ENCODE results near the gene HCN3. TPM values are rescaled to one million over a fixed set of nuclear protein-coding genes. Genes with fewer than 3 reads are reported as not detected.
"Not testable (repeated sequence)": the region's sequence is repeated elsewhere in the genome, so short reads cannot be mapped to it uniquely, and the experiment has no call there.

HCN3 gene
- polyA plus RNA-seq, 1 experiment, result 1.5 TPM

DNA sequence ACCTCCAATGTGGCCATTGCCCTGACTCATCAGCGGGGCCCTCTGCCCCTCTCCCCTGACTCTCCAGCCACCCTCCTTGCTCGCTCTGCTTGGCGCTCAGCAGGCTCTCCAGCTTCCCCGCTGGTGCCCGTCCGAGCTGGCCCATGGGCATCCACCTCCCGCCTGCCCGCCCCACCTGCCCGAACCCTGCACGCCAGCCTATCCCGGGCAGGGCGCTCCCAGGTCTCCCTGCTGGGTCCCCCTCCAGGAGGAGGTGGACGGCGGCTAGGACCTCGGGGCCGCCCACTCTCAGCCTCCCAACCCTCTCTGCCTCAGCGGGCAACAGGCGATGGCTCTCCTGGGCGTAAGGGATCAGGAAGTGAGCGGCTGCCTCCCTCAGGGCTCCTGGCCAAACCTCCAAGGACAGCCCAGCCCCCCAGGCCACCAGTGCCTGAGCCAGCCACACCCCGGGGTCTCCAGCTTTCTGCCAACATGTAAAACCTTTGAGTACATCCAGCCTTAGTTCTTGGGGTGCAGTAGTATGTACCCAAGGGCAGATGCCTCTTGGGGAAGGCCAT is 10.8 kb downstream of the HCN3 start:
- TF ChIP-seq, protein P1, sequence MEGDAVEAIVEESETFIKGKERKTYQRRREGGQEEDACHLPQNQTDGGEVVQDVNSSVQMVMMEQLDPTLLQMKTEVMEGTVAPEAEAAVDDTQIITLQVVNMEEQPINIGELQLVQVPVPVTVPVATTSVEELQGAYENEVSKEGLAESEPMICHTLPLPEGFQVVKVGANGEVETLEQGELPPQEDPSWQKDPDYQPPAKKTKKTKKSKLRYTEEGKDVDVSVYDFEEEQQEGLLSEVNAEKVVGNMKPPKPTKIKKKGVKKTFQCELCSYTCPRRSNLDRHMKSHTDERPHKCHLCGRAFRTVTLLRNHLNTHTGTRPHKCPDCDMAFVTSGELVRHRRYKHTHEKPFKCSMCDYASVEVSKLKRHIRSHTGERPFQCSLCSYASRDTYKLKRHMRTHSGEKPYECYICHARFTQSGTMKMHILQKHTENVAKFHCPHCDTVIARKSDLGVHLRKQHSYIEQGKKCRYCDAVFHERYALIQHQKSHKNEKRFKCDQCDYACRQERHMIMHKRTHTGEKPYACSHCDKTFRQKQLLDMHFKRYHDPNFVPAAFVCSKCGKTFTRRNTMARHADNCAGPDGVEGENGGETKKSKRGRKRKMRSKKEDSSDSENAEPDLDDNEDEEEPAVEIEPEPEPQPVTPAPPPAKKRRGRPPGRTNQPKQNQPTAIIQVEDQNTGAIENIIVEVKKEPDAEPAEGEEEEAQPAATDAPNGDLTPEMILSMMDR (IDR thresholded peaks at IDR 0.05; ENCODE audit: low read depth, low read length), result no peak
- H3K4me3 ChIP-seq (ENCODE audit: low read depth, low read length), result no peak overlapping the region
- H3K27ac ChIP-seq (ENCODE audit: low read depth, low read length), result no peak overlapping the region
- CTCF ChIA-PET, result no interaction called here
- peaks cover 14% of the 10 kb centered on the region for H3K27me3 ChIP-seq (ENCODE audit: control insufficient read depth, insufficient read depth, low read length)
- POLR2A ChIA-PET, result interaction anchor here (0.5 kb wide), 1 partner anchor 15 kb away, joined by 3 read pairs; the partner anchor contains the start of gene CLK2
- DNase-seq (ENCODE audit: low read depth, low spot score), result no peak
- H3K9me3 ChIP-seq (ENCODE audit: control insufficient read depth, insufficient read depth, low read length), result no peaks in the 10 kb centered on the region

DNA sequence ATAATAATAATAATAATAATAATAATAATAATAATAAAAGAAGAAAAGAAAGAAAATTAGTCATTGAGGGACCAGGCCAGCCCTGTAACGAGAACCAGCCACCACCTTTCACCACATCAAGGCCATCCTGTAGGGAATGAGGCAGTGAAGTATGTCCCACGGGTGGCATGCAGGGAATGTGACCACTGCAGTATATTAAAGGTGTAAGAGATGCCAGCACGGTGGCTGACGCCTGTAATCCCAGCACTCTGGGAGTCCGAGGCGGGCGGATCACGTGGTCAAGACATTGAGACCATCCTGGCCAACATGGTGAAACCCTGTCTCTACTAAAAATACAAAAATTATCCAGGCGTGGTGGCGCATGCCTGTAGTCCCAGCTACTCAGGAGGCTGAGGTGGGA is 13.7 kb downstream of the HCN3 start:
- H3K9me3 ChIP-seq (ENCODE audit: control insufficient read depth, insufficient read depth, low read length); H3K27ac ChIP-seq (ENCODE audit: low read depth, low read length); H3K4me3 ChIP-seq (ENCODE audit: low read depth, low read length); DNase-seq (ENCODE audit: low read depth, low spot score); CTCF ChIA-PET; POLR2A ChIA-PET: not testable (repeated sequence)
- peaks cover 39% of the 10 kb centered on the region for H3K27me3 ChIP-seq (ENCODE audit: control insufficient read depth, insufficient read depth, low read length)

GRCh38 chr1:155293086-155293749 is 16.0 kb downstream of the HCN3 start:
- H3K9me3 ChIP-seq (ENCODE audit: control insufficient read depth, insufficient read depth, low read length), result no peaks in the 10 kb centered on the region; the same call in 1 of the 2 replicates
- TF ChIP-seq, protein P1 (IDR thresholded peaks at IDR 0.05; ENCODE audit: low read depth, low read length), result no peak
- no peak overlapping the region for H3K27ac ChIP-seq (ENCODE audit: low read depth, low read length)
- POLR2A ChIA-PET, result no interaction called here
- H3K27me3 ChIP-seq (ENCODE audit: control insufficient read depth, insufficient read depth, low read length), result peaks cover 56% of the 10 kb centered on the region
- CTCF ChIA-PET, result interaction anchor here (1.8 kb wide), 1 partner anchor 42 kb away, joined by 8 read pairs; no protein-coding TSS in a partner anchor
- no peak for DNase-seq (ENCODE audit: low read depth, low spot score)
- H3K4me3 ChIP-seq (ENCODE audit: low read depth, low read length), result no peak overlapping the region

DNA sequence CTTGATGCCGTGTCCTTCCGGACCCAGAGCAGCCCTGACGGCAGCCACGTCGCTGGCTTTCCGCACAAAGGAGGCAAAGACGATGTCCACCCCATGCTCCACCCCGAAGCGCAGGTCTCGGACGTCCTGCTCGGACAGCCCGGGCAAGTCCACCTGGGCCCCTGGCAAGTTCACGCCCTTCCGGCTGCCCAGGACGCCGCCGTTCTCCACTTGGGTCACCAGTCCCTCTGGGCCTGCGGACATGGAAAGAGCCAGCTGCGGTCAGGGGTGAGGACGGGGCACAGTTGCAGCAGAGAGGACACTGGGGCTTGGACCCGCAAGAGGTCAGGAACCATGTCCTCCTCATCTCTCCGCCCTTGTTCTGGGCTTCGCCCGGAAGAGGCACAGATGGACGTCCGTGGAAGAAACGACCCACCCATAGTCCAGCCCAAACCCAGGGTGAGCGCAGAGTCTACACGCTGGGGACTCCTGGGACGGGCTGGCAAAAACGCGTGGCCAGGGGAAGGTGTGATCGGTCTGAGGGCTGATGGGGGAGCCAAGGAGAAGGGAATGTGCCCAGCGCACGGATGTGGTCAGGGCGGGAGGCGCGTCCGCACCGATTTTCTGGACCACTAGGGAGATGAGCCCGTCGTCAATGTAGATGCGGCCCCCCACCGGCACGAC is 17.4 kb downstream of the HCN3 start:
- POLR2A ChIA-PET, result no interaction called here
- no peak overlapping the region for H3K4me3 ChIP-seq (ENCODE audit: low read depth, low read length)
- no peak for DNase-seq (ENCODE audit: low read depth, low spot score)
- H3K27ac ChIP-seq (ENCODE audit: low read depth, low read length), result no peak overlapping the region
- TF ChIP-seq, protein P1 (IDR thresholded peaks at IDR 0.05; ENCODE audit: low read depth, low read length), result no peak
- no peaks in the 10 kb centered on the region; the same call in 1 of the 2 replicates for H3K9me3 ChIP-seq (ENCODE audit: control insufficient read depth, insufficient read depth, low read length)
- H3K27me3 ChIP-seq (ENCODE audit: control insufficient read depth, insufficient read depth, low read length), result peaks cover 56% of the 10 kb centered on the region
- CTCF ChIA-PET, result interaction anchor here (0.8 kb wide), 1 partner anchor 101 kb away, joined by 3 read pairs; no protein-coding TSS in a partner anchor

DNA sequence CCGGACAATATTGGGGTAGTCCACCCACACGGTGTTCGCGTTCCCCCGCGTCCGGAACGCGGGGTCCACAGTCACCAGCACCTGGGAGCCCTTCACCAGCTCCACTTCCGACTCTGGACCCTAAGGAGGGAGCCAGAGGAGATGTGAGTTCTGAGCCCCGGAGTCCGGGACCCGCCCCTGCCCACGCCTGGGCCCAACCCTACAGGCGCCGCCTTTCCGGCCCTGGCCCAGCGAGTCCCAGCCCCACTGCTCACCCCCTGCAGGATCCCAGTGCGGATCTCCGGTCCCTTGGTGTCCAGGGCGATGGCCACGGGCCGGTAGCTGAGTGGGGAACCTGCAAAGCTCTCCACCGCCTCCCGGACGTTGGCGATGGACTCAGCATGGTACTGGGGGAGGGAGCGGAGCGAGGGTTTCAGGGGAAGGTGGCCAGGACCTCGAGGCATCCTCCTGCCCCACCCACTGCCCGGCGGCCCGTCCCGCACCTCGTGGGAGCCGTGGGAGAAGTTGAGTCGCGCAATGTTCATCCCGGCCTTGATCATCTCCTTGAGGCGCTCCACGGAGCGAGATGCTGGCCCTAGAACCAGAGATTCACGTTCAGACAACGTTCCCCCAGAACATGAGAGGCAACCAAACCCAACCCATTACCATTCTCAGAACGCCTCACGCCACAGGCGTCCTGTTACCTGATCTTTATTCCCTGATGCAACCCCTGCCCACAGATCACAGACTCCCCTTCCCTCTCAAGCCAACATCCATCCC is 18.1 kb downstream of the HCN3 start:
- no peak overlapping the region for H3K27ac ChIP-seq (ENCODE audit: low read depth, low read length)
- ChIA-PET CTCF (interaction anchor here (0.8 kb wide), 1 partner anchor 101 kb away, joined by 3 read pairs; no protein-coding TSS in a partner anchor), POLR2A (interaction anchor here (0.6 kb wide), 1 partner anchor 22 kb away, joined by 7 read pairs; the partner anchor contains the start of gene CLK2)
- TF ChIP-seq, protein P1 (IDR thresholded peaks at IDR 0.05; ENCODE audit: low read depth, low read length), result no peak
- DNase-seq (ENCODE audit: low read depth, low spot score), result no peak
- no peaks in the 10 kb centered on the region; the same call in 1 of the 2 replicates for H3K9me3 ChIP-seq (ENCODE audit: control insufficient read depth, insufficient read depth, low read length)
- H3K4me3 ChIP-seq (ENCODE audit: low read depth, low read length), result no peak overlapping the region
- H3K27me3 ChIP-seq (ENCODE audit: control insufficient read depth, insufficient read depth, low read length), result peaks cover 56% of the 10 kb centered on the region
